Activated CD4-positive, alpha-beta T cell treated with anti-CD3 and anti-CD28 coated beads for 36 hours (primary cell): ENCODE measurements around the gene TMEM214. TPM values are rescaled to one million over a fixed set of nuclear protein-coding genes. Genes with fewer than 3 reads are reported as not detected.

Source experiments
- ATAC-seq: fragments of 200-7000 bp; cut with Tn5 transposase; one replicate; pipeline ENCODE4 v1.10.0; 2021; ENCODE audit warnings: mild to moderate bottlenecking, moderate library complexity
- CTCF ChIA-PET: fragments of 350-600 bp; sonication (Branson Sonifier 250); formaldehyde crosslinking; loops from one replicate; lab custom pipeline; 2021; ENCODE audit warnings: antibody characterized with exemption; lab: Charles Lee
- POLR2A ChIA-PET: fragments of 350-600 bp; sonication (Branson Sonifier 250); formaldehyde crosslinking; loops from one replicate; lab custom pipeline; 2021; ENCODE audit warnings: antibody characterized with exemption, inconsistent platforms; lab: Charles Lee
- DNase-seq: peaks from one replicate; pipeline ENCODE4 v3.0.0-alpha.2; 2020
- H3K27ac Mint-ChIP-seq: one replicate; pipeline ENCODE4 v1.8.0; 2021; ENCODE audit warnings: mixed read lengths
- H3K27me3 Mint-ChIP-seq: one replicate; pipeline ENCODE4 v1.8.0; 2021; ENCODE audit warnings: mixed read lengths
- H3K36me3 Mint-ChIP-seq: one replicate; pipeline ENCODE4 v1.8.0; 2021; ENCODE audit warnings: low read depth, mixed read lengths
- H3K4me1 Mint-ChIP-seq: one replicate; pipeline ENCODE4 v1.8.0; 2021; ENCODE audit warnings: mixed read lengths
- H3K4me3 Mint-ChIP-seq: one replicate; pipeline ENCODE4 v1.8.0; 2021; ENCODE audit warnings: mild to moderate bottlenecking, moderate library complexity, mixed read lengths
- H3K9me3 Mint-ChIP-seq: one replicate; pipeline ENCODE4 v1.8.0; 2021; ENCODE audit warnings: low read depth, mixed read lengths
- intact Hi-C, 2 experiments: fragments of 100-400 bp; cut with DNase I in 1 of 2; cut with micrococcal nuclease in 1 of 2; formaldehyde crosslinking; loops; one replicate each; pipeline versions ENCODE4 v1.14.2 to v1.15.1; 2022 to 2024; cut with DNase I, micrococcal nuclease
- total RNA-seq, 2 experiments: library from RNA; stranded (reverse); gene quantifications; one replicate each; pipeline ENCODE4 v1.2.3, GENCODE V29; 2021

The TMEM214 gene
- total RNA-seq, 2 experiments from 2014 or later = 54.1 to 69.1 TPM

DNA sequence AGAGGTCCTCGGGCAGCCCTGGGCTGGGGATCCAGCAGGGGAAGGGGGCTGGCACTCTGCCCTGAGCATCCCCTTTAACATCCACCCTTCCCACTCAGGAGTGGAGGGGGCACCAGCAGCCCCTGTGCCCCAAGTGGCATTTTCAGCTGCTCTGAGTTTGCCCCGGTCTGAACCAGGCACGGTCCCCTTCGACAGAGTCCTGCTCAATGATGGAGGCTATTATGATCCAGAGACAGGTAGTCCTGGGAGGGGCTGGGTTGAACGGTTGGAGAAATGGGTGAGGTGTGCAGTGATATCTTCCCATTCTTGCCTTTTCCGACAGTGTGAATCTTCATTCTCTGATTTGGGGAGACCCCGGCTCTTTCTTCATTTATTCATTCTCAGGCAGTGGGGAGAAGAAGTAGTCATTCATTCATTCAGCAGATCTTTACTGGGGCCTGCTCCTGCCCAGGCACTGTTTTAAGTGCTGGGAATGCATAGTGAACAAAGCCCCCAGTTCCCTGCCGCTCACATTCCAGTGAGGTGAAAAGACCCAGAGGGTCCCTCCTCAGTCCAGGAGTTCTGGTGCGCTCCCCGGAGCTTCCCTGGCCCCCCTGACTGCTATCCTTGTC is 52.4 kb downstream of the TMEM214 start:
- Mint-ChIP-seq H3K36me3 (no peaks in the 10 kb centered on the region), H3K9me3 (no peaks in the 10 kb centered on the region), H3K4me3 (peak overlapping the region; percentile 77), H3K27ac (peak overlapping the region; percentile 38), H3K27me3 (no peaks in the 10 kb centered on the region), H3K4me1 (peaks cover 32% of the 10 kb centered on the region)
- ChIA-PET CTCF (interaction anchor here (0.8 to 5.7 kb wide), 4 partner anchors 14 to 123 kb away, joined by 3 to 30 read pairs (median 4); partner anchors contain the start of gene AGBL5), POLR2A (no interaction called here)
- intact Hi-C loops = loop anchor here in 1 of 2 experiments (5.0 kb wide), 1 partner anchor 123 kb away; no protein-coding TSS in a partner anchor
- DNase-seq = no peak
- no peak for ATAC-seq

DNA sequence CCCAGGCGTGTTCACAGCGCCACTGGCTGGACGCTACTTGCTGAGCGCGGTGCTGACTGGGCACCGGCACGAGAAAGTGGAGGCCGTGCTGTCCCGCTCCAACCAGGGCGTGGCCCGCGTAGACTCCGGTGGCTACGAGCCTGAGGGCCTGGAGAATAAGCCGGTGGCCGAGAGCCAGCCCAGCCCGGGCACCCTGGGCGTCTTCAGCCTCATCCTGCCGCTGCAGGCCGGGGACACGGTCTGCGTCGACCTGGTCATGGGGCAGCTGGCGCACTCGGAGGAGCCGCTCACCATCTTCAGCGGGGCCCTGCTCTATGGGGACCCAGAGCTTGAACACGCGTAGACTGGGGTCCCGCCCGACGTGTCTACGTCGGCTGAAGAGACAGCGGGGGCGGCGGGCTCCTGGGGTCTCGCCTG is 52.9 kb downstream of the TMEM214 start:
- H3K4me1 Mint-ChIP-seq = peaks cover 29% of the 10 kb centered on the region
- ChIA-PET POLR2A (no interaction called here), CTCF (interaction anchor here (0.8 to 5.7 kb wide), 2 partner anchors 14 to 34 kb away, joined by 4 to 30 read pairs; partner anchors contain the start of gene AGBL5)
- H3K36me3 Mint-ChIP-seq = no peaks in the 10 kb centered on the region
- H3K27me3 Mint-ChIP-seq = no peaks in the 10 kb centered on the region
- DNase-seq (peak; percentile 65), ATAC-seq (peak; percentile 7)
- H3K4me3 Mint-ChIP-seq = peak overlapping the region; percentile 77
- no peaks in the 10 kb centered on the region for H3K9me3 Mint-ChIP-seq
- intact Hi-C loops = loop anchor here (1.0 to 5.0 kb wide), 12 partner anchors 14 to 300 kb away; partner anchors contain the start of genes AGBL5 (in 2 of the 2), CAD (in 1 of the 2), EIF2B4 (in 1 of the 2) and GTF3C2 (in 1 of the 2)
- H3K27ac Mint-ChIP-seq = peak overlapping the region; percentile 24

DNA sequence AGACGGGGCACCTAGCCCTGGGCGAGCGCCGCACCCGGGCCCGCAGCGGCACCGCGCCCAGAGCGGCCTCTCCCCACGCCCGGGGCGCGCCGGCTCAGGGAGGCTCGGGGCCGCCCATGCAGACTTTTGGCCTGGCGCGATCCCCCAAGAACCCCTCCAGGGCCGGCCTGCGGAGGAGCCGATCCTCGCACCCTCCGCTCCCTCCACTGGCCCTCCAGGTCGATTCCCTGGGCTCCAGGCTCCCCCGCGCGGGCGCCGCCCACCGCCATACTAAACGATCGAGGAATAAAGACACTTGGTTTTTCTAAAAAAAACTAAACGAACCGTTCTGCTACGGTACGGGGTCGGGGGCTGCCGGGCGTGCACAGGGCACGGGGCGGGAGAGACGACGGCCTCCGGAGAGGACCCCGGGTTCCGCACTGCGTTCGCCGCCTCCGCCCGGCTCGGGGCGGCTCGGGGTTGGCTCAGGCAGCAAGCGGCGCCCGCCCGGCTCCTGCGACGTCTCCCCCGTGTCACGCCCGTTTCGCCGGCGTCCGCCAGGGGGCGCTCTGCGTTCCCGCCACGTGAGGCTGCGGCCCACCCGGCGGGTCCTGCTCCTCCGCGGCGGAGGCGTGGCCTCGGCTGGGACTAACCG is 53.4 kb downstream of the TMEM214 start:
- ATAC-seq = peak; percentile 89
- peak; percentile 98 for DNase-seq
- no peaks in the 10 kb centered on the region for H3K9me3 Mint-ChIP-seq
- ChIA-PET CTCF (interaction anchor here (0.8 to 5.7 kb wide), 8 partner anchors 10 to 193 kb away, joined by 4 to 30 read pairs (median 9); partner anchors contain the start of genes AGBL5 and OST4), POLR2A (interaction anchor here (0.9 kb wide), 1 partner anchor 35 kb away, joined by 3 read pairs; the partner anchor contains the start of gene AGBL5)
- H3K4me1 Mint-ChIP-seq = peaks cover 24% of the 10 kb centered on the region
- intact Hi-C loops = loop anchor here (1.0 to 5.0 kb wide), 12 partner anchors 15 to 301 kb away; partner anchors contain the start of genes AGBL5 (in 2 of the 2), CAD (in 1 of the 2), EIF2B4 (in 1 of the 2) and GTF3C2 (in 1 of the 2)
- peak overlapping the region; percentile 77 for H3K4me3 Mint-ChIP-seq
- H3K27me3 Mint-ChIP-seq = no peaks in the 10 kb centered on the region
- H3K36me3 Mint-ChIP-seq = no peaks in the 10 kb centered on the region
- peak overlapping the region; percentile 82 for H3K27ac Mint-ChIP-seq

DNA sequence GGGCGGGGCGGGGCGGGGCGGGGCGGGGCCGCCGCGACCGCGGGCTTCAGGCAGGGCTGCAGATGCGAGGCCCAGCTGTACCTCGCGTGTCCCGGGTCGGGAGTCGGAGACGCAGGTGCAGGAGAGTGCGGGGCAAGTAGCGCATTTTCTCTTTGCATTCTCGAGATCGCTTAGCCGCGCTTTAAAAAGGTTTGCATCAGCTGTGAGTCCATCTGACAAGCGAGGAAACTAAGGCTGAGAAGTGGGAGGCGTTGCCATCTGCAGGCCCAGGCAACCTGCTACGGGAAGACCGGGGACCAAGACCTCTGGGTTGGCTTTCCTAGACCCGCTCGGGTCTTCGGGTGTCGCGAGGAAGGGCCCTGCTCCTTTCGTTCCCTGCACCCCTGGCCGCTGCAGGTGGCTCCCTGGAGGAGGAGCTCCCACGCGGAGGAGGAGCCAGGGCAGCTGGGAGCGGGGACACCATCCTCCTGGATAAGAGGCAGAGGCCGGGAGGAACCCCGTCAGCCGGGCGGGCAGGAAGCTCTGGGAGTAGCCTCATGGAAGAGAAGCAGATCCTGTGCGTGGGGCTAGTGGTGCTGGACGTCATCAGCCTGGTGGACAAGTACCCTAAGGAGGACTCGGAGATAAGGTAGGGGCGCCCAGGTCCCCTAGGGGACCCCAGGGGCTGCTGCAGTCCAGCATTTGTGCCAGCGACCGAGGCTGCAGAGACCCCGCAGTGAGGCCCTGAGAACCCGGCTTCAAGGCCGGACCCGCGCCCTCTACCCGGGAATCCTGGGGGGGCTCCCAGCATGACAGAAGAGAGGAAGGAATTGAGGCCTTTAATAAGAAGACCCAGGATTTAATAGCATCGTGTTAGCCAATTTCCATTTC is 54.2 kb downstream of the TMEM214 start, which contains the start of gene KHK:
KHK (plus strand) TSS at position 49 of the 870 bp plus-strand sequence; CDS start at position 537, 488 bp downstream.
- DNase-seq = peak; percentile 51
- ChIA-PET CTCF (interaction anchor here (0.6 to 2.5 kb wide), 17 partner anchors 9 to 604 kb away, joined by 3 to 14 read pairs (median 4); partner anchors contain the start of genes AGBL5 and OST4), POLR2A (interaction anchor here (0.9 kb wide), 1 partner anchor 36 kb away, joined by 3 read pairs; the partner anchor contains the start of gene AGBL5)
- Mint-ChIP-seq H3K36me3 (no peaks in the 10 kb centered on the region), H3K4me1 (peaks cover 18% of the 10 kb centered on the region), H3K27me3 (no peaks in the 10 kb centered on the region), H3K27ac (peak within 1 kb of the TSS; percentile 82), H3K9me3 (no peaks in the 10 kb centered on the region), H3K4me3 (peak within 1 kb of the TSS; percentile 77)
- ATAC-seq = peak; percentile 13
- intact Hi-C loops = loop anchor here (1.0 to 5.0 kb wide), 12 partner anchors 16 to 302 kb away; partner anchors contain the start of genes AGBL5 (in 2 of the 2), CAD (in 1 of the 2), EIF2B4 (in 1 of the 2) and GTF3C2 (in 1 of the 2)

DNA sequence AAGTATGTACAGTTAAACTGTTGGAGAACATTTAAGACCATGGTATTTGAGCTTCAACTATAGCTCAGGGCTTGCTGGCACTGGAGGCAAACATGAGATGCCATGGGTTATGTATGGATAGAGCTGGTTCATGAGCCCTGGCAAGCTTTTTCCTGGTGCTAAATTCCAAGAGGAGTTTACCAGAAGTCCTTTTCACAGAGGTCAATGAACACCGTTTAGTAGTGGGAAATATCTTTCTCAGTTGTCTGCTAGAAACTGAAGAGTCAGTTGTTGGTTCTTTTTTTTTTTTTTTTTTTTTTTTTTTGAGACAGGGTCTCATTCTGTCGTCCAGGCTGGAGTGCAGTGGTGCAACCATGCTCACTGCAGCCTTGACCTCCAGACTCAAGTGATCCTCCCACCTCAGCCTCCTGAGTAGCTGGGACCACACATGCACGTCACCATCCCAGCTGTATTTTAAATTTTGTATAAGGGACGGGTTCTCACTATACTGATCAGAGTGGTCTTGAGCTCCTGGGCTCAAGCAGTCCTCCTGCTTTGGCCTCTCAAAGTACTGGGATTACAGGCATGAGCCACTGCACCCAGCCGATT is 55.2 kb downstream of the TMEM214 start:
- POLR2A ChIA-PET = interaction anchor here (0.6 kb wide), 1 partner anchor 107 kb away, joined by 5 read pairs; no protein-coding TSS in a partner anchor
- CTCF ChIA-PET = interaction anchor here (0.7 to 2.5 kb wide), 15 partner anchors 9 to 215 kb away, joined by 3 to 14 read pairs (median 4); partner anchors contain the start of genes AGBL5 and OST4
- H3K27ac Mint-ChIP-seq = no peak overlapping the region
- intact Hi-C loops = loop anchor here in 1 of 2 experiments (5.0 kb wide), 1 partner anchor 126 kb away; no protein-coding TSS in a partner anchor
- ATAC-seq (no peak), DNase-seq (no peak)
- H3K4me3 Mint-ChIP-seq = peak overlapping the region; percentile 77
- H3K27me3 Mint-ChIP-seq = no peaks in the 10 kb centered on the region
- peaks cover 18% of the 10 kb centered on the region for H3K4me1 Mint-ChIP-seq
- no peaks in the 10 kb centered on the region for H3K36me3 Mint-ChIP-seq
- no peaks in the 10 kb centered on the region for H3K9me3 Mint-ChIP-seq

DNA sequence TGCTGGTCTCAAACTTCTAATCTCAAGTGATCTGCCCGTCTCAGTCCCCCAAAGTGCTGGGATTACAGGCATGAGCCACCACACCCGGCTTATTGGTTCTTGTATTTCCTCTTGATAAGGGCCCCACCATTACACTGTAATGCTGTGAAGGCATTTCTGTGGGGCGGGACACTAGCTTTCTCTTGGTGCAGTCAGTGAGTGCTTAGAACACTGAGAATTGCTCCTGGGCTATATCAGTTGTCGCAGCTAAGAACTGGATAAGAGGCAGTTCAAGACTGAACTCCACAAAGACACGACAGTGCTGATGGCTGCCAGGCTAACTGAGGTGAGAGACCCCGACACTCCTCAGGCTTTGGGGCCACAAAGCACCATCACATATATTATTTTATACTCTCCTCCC is 55.9 kb downstream of the TMEM214 start:
- Mint-ChIP-seq H3K36me3 (no peaks in the 10 kb centered on the region), H3K9me3 (no peaks in the 10 kb centered on the region), H3K27me3 (no peaks in the 10 kb centered on the region), H3K4me3 (no peak overlapping the region), H3K27ac (no peak overlapping the region), H3K4me1 (peaks cover 18% of the 10 kb centered on the region)
- CTCF ChIA-PET = interaction anchor here (0.6 to 2.5 kb wide), 6 partner anchors 11 to 148 kb away, joined by 3 to 13 read pairs (median 3); partner anchors contain the start of gene AGBL5
- intact Hi-C loops = loop anchor here in 1 of 2 experiments (5.0 kb wide), 1 partner anchor 126 kb away; no protein-coding TSS in a partner anchor
- POLR2A ChIA-PET = no interaction called here
- ATAC-seq (no peak), DNase-seq (no peak)

DNA sequence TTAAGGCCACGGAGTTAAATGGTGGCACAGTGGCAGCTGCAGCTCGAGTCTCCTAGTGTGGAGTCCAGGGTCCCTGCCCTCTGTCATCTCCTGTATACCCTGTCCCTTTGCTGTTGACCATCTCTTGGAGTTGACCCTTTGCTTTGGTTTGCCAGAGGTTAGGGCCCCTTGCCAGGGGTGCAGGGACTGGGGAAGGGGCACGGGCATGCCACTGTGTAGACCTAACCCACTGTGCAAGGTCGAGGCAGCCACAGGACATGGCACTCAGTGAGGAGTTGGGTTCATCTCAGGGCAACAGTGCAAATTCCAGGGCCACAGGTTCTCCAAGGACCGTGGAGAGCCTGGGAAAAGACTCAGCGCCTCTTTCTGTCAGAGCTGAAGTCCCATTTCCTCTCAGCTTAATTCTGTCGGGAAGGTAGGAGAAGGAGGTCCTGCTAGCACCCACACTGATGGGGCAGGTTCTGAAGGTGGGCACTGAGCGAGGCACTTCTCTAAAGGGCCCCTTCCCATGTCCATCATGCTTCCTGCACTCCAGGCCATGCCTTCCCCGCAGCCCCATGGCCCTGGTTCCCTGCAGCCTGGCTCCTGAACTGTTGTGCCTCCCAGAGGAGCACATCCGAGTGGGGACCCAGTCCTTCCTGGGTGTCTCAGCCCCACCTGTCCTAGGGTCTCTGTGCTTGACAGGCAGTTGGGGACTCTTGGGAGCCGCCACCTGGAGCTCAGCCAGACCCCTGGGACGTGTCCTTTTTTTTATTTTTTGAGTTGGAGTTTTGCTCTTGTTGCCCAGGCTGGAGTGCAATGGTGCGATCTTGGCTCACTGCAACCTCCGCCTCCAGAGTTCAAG is 56.6 kb downstream of the TMEM214 start:
- H3K27me3 Mint-ChIP-seq = no peaks in the 10 kb centered on the region
- CTCF ChIA-PET = interaction anchor here (0.8 to 2.5 kb wide), 4 partner anchors 9 to 182 kb away, joined by 3 to 12 read pairs (median 3); no protein-coding TSS in a partner anchor
- H3K4me1 Mint-ChIP-seq = peaks cover 18% of the 10 kb centered on the region
- intact Hi-C loops = loop anchor here in 1 of 2 experiments (5.0 kb wide), 1 partner anchor 127 kb away; no protein-coding TSS in a partner anchor
- DNase-seq (no peak), ATAC-seq (no peak)
- POLR2A ChIA-PET = no interaction called here
- no peaks in the 10 kb centered on the region for H3K9me3 Mint-ChIP-seq
- H3K27ac Mint-ChIP-seq = no peak overlapping the region
- no peak overlapping the region for H3K4me3 Mint-ChIP-seq
- no peaks in the 10 kb centered on the region for H3K36me3 Mint-ChIP-seq
